GM19239 (cell line): Measurements from ENCODE around the gene RPL36.

Experiments
- DNase-seq: peaks from one replicate; pipeline ENCODE4 v3.0.0; 2011; ENCODE audit warnings: low spot score; ENCODE audit not compliant: insufficient read length
- FAIRE-seq: peaks from 2 replicates; lab custom pipeline; 2011; peaks lifted over from hg19 to GRCh38; lab: Jason Lieb, UNC

Gene RPL36

DNA sequence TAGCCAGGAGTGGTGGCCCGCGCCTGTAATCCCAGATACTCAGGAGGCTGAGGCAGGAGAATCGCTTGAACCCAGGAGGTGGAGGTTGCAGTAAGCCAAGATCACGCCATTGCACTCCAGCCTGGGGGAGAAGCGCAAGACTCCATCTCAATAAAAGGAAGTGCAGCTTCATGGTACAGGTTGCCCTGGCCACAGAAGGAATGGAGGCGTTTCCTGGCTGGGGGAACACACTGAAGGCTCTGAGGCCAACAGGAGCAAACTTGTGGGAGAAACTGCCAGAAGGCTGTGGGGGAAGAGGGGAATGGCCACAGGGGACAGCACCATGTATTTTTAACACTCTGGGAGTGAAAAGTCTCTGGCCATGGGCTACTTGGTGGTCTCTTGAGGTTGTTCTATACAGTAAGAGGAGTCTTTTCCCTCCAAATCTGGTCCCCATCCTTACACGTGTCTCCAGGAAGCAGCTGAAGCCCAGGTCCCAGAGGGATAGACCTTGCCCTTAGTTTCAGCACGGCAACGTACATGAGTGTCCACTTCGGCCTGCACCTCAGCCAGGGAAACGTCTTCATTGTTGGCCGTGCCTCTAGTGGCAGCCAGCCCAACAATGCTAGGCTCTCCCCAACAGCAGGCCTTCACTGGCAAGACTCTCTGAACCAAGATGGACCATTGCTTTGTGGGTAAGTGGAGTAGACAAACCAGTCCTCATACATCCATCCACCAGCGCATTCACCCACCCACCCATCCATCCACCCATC, 17.2 kb upstream of the RPL36 start:
- DNase-seq (no peak), FAIRE-seq (no peak)

DNA sequence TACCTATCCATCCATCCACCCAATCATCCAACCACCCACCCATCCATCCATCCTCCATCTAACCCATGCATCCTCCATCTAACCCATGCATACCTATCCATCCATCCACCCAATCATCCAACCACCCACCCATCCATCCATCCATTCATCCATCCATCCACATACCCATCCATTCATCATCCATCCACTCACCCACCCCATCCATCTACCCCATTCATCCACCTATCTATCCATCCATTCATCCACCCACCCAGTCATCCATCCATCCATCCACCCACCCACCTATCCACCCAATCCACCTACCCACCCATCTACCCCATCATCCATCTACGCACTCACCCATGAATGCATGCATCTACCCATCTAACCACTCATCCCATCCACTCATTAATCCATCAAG, 16.3 kb upstream of the RPL36 start:
- FAIRE-seq (peak; percentile 44), DNase-seq (no peak)

DNA sequence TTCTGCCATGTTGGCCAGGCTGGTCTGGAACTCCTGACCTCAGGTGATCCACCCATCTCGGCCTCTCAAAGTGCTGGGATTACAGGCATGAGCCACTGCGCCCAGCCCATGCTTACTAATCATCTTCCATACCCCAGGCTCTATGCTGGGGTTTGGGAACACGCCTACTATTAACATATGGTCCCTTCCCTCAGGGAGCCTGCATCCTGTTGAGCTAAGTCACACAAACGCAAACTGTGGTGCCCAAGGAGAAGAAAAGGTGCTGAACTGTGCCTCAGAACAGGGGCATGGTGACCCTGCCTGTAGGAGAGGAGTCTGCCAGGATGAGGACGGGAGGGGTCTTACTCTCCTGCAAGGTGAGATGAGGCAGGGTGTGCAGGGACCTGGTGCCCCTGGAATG, 15.4 kb upstream of the RPL36 start:
- FAIRE-seq (no peak), DNase-seq (no peak)

DNA sequence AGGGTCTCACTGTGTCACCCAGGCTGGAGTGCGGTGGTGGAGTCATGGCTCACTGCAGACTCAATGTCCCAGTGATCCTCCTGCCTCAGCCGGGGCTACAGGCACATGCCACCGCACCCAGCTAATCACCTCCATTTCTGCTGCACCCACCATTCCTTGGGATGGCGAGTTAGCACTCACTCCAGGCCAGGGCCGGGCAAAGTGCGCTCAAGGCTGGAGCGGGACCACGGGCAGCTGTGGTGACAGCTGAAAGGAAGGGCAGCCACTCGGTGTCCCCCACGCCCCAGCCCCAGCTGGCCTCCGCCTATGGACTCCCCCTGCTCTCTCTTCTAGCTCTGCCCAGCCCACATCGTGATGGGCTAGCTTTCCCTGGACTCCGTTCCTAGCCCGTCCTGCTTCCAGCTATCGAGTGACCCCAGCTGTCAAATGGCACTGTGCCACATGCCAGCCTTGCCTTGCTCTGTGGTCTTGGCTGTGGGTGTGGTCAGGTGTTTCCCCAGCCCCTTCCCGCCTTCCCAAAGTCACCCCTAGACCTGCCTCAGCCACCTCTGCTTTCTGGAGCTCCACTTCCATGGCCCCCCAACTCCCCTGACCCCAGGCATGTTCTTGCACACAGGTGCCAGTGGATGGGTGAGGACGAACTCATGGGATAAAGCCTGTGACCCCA, 13.9 kb upstream of the RPL36 start:
- FAIRE-seq: no peak

DNA sequence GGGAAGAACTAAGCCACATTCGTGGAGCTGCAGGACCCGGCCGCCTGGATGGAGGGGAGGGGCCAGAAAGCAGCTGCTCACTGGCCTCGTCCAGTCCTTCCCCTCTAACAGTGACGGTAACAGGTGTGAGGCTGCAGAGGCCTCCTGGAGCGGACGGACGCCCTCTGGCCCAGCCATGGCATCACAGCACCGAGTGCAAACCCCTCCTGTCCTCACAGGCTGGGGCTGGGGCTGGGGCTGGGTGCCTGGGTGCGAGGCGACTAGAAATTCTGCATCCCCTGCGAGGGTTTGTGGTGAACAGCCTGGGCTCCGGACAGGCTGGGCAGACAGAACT, 13.4 kb upstream of the RPL36 start:
- DNase-seq (no peak), FAIRE-seq (no peak)

More for the DNA sequence above, 13.9 kb upstream of the RPL36 start:
- no peak for DNase-seq

DNA sequence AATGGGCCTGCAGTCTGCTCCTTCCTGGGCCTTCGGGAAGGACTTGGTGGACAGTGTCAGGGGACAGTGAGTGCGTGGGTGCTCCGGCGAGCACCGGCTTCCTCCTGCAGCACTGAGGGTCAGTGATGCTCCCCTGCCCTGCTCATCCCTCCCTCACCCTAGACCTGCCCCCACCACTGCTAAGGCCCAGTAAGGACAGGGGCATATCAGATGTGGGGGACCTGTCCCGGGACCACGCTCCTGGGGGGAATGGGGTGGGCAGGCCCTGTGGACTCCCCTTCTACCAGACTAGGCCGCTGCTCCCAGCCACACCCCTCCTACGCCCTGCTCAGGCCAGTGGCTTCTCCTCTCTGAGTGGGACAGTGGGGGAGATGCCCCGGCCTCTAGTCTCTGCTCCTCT, 13.0 kb upstream of the RPL36 start:
- DNase-seq (no peak), FAIRE-seq (no peak)

DNA sequence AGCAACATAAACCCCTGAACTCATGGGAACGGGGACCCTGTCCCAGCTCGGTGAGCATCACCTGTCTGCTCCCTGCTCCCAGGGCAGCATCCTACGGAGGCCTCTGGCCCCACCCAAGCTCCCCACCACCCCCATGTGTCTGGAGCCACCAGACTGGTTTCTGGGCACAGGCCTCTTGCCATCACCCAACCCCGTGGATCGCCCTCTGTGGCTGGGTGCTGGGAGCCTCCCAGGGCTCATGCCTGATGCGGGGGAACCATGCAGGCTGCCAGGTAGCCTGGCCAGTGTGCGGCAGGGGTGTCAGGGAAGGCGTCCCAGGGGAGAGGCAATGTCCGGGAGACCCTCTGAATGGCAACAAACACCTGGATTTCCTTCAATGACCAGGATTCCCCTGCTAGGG, 12.5 kb upstream of the RPL36 start:
- FAIRE-seq (no peak), DNase-seq (no peak)

DNA sequence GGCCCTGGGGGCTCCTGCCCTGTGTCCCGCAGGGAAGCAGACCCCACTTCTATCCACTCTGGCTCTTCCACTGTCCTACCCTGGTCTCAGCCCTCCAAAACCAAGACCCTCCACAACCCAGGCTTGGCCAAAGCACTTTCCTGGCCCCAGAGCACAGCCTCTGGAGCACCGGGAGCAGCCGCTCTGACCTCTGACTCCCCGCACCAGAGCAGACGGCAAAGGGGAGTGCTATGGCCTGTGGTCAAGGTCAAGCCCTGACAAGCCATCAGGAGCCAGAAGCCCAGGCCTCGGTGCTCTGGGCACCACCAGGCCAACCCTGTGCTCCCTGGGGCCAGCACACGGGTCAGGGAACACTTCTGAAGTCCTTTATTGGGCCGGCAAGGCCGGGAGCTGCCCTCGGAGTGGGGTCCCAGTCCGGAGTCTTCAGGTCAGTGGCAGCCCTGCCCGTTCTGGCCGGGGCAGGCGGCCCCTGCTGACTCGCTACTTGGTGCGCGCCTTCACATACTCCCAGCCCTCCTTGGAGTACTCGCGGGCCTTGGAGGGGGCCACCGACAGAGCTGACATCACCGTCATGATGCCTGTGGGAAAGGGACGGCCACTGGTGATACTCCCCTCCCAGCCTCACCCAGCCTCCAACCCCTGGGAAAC, 11.9 kb upstream of the RPL36 start:
- DNase-seq: no peak
- no peak for FAIRE-seq

DNA sequence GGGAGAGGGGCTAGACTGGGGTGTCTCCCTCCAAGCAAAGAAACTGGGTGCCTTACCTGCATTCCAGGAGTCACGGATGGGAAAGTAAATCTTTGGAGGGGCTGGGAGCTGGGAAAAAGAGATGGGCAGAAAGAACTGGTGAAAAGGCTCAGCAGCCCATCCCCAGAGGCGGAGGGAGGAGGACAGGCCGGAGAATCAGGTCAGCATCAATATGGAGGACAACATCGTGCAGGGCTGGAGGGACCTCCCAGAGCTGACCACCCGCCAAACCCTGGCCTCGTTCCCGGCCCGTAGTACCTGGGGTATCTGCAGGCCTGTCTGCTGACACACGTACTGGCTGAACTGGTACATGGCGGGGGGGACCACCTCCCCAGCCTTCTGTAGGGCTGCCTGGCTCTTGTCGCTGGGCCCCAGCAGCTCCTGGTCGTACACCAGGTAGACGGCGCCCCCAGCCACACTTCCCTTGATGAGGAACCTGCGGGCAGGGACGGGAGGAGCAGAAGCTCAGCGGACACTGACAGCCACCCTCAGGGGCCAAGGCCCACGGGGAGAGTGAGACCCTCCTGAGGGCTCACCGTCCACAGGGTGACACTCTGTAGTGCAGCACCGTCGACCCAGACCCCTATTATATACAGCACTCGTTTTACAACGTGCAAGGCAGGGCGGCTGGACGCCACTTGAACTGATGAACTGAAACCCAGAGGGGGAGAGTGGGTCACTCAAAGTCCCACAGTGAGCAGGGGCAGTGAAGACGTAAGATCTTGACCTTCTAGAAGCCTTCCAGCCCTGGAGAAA, 10.6 kb upstream of the RPL36 start:
- no peak for DNase-seq
- peak; percentile 35 for FAIRE-seq

DNA sequence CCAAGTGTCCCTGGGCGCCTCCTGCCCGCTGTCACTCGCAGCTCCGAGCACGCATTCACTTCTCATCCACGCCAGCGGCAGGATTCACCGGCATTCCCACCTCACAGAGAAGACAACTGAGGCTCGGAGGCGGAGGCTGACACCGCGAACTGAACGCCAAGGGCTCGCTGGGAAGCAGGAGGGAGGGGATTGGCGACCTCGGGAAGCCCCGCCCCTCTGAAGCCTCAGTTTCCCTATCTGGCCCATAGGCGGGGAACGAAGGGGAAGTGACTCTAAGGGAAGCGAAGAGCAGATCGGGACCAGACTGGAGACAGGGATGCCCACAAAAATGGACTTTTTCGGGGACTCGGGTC, 10.0 kb upstream of the RPL36 start:
- no peak for DNase-seq
- FAIRE-seq: no peak

DNA sequence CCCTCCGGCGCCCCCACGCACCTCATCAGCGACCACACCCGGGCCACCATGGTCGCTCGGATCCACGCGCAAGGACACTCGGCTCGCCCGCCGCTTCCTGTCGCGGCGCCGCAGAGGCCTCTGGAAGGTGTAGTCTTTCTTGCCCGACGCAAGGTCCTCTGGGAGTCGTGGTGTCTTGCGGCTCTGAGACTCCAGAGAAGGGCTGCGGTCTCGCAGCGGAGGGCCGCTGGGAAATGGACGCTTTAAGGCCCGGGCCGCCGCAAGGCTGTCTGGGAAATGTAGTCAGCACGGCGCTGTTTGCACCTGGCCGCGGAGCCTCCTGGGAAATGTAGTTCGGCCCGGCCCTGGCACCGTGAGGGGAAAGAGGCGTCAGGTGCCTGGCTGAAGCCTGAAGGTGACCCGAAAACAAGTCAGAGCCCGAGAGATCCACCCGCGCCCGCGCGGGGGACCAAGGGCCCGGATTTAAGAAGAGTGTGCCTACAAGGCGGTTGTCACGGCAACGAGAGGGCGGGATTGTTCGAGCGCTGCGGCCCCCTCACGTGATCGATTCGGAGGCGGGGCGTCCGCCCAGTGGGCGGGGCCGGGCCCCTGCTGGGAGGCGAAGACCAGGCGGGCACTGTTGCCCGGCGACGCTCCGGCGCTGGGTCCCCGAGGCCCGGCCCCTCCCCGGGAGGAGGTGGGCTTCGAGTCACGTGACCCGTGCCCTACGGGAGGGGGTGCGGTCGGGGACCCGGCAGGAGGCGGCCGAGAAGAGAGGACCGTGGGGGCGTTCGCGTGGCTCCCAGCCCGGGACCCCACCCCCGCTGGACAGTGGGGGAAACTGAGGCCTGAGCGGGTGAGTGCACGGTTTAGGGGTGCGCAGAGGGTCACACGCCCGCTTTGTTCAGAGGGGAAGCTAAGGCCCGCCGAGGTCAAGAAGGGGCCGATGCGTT, 9.4 kb upstream of the RPL36 start, which contains the start of the genes HSD11B1L and MICOS13:
HSD11B1L (plus strand) TSS at position 591 of the 932 bp plus-strand sequence. CDS start 3,806 bp downstream, outside the sequence.
MICOS13 (minus strand) TSS at position 80 of the 932 bp plus-strand sequence; CDS start at position 50, 30 bp downstream.
- DNase-seq: peak; percentile 98
- peak; percentile 100 for FAIRE-seq

DNA sequence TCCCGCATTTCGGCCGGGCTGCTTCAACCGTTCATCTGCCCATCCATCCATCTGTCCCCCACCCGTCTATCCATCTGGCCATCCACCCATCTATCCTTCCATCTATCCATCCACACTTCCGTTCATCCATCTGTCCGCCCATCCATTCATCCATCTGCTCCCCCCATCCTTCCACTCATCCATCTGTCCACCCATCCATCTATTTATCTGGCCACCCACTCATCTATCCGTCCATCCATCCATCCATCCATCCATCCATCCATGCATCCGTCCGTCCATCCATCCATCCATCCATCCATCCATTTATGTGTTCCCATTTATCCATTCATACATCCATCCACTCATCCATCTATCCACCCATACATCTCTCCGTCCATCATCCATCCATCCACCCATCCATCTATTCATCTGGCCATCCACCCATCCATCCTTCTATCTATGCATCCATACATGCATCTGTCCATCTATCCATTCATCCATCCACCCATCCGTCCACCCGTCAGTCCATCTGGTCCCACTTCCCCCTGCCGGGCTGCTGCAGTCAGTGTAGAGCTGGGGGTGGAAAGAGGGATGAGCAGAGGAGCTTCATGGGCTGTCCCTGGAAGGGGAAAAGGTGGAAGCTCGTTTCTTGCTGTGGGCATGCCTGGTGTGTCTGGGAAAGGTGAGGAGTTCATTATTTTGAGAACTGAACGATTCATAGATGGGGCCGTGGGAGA, 8.5 kb upstream of the RPL36 start:
- DNase-seq (no peak), FAIRE-seq (no peak)

DNA sequence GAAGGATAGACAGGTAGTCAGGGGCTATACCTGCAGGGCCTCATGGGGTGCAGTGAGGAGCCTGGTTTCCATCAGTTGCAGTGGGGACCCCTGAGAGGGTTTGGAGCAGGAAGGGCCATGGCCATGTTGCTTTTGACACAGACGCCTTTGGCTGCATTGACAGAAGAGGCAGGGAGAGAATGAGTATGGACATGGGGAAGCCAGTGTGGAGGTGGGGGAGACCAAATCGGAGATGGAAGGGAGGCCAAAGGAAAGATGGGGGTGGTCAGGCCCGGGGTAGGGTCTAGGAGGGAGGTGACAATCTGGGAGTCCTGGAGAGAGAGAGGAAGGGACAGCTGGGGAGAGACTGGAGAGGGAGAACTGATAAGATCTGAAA, 8.0 kb upstream of the RPL36 start:
- no peak for FAIRE-seq
- DNase-seq: no peak

DNA sequence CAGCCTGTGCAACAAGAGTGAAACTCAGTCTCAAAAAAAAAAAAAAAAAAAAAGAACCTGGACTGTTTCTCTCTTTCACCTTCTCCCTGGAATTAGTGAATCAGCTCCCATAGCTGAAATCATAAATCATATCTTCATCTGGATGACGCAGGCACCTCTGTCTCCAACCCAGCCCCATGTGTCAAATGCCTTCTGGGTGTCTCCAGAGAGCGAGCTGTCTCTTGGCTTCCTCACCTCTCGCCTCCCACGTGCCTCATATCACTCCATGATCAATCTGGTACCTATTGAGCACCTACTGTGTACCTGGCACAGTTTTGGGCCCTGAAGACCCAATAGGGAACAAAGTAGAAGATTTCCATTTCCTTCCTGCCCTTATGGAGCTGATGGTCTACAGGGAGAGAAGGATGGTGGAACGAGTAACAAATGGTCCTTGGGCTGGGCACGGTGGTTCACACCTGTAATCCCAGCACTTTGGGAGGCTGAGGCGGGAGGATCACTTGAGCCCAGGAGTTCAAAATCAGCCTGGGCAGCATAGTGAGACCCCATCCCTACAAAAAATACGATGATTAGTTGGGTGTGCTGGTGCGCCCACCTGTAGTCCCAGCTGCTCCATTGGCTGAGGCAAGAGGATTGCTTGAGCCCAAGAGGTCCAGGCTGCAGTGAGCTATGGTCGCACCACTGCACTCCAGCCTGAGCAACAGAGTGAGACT, 6.8 kb upstream of the RPL36 start:
- no peak for FAIRE-seq
- DNase-seq: no peak

DNA sequence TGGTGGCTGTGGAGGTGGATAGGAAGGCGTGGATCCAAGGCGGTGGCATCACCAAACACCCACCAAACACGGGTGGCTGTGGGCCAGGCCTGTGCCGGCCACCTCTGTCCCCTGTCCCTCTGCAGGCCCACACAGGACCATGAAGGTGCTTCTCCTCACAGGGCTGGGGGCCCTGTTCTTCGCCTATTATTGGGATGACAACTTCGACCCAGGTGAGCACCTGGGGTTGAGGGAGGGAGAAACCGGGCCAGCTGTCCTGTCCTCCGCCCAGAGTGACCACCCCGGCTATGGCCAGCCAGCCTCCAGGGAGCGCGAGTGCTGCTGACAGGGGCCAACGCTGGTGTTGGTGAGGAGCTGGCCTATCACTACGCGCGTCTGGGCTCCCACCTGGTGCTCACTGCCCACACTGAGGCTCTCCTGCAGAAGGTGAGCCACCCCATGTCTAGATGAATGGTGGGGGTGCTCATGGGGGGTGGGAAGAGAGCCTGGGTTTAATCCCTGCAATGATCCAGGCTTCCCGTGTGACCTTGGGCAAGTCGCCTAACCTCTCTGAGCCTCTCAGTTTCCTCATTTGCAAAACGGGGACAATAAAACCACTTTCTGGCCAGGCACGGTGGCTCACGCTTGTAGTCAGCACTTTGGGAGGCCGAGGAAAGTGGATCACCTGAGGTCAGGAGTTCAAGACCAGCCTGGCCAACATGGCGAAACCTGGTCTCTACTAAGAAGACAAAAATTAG, 5.2 kb upstream of the RPL36 start:
- DNase-seq: no peak
- no peak for FAIRE-seq

DNA sequence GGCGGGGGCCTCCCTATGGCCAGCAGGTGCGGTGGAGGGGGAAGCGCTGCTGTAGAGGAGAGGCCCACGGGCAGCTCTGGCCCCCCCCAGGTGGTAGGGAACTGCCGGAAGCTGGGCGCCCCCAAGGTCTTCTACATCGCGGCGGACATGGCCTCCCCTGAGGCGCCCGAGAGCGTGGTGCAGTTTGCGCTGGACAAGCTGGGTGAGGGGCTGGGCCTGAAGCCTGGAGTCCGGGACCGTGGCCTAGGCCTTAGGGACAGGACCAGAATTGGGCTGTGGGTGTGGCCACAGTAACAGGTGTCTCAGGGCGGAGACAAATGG, 3.8 kb upstream of the RPL36 start:
- FAIRE-seq (no peak), DNase-seq (no peak)

DNA sequence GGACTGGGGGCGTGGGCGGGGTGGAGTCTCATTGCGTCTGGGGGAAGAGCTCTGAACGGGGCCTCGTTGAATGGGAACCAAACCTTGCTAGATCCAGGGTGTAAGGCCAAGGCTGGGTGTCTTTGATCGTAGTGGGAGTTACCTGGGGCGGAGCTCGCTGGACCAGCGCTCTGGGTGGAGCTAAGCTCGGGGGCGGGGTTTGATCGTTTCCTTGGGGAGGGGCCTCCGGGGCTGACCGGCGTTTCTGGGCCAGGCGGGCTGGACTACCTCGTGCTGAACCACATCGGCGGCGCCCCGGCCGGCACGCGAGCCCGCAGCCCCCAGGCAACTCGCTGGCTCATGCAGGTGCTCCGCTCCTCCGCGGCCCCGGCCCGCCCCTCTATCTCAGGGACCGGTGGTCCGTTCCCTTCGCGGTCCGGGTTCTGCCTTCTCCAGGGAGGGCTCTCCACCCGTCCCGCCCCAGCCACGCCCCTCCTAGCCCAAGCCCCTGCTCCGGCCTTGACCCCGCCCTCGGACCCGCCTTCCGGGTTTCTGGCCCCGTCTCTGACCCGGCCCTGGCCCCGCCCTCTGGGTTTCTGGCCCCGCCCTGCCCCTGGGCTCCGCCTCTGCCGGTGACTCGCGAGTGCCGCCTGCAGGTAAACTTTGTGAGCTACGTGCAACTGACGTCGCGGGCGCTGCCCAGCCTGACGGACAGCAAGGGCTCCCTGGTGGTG, 3.3 kb upstream of the RPL36 start:
- FAIRE-seq (peak; percentile 93), DNase-seq (peak; percentile 93)
